GM12875 (cell line): ENCODE measurements around the gene BABAM2.

Source experiments
- H3K4me3 ChIP-seq: one replicate; pipeline ENCODE4 v1.5.1; 2011; ENCODE audit warnings: low read depth, low read length, control low read depth
- TF ChIP-seq, protein P1 (sequence below): IDR thresholded peaks from 2 replicates; pipeline ENCODE4 v1.5.1; 2011; ENCODE audit warnings: low read depth, mild to moderate bottlenecking, control low read depth, inconsistent platforms, low read length, moderate library complexity, borderline replicate concordance; ENCODE audit not compliant: insufficient read depth

BABAM2 gene

GRCh38 chr2:28240937-28241336, 350.4 kb downstream of the BABAM2 start:
- H3K4me3 ChIP-seq: no peak overlapping the region
- TF ChIP-seq, protein P1, sequence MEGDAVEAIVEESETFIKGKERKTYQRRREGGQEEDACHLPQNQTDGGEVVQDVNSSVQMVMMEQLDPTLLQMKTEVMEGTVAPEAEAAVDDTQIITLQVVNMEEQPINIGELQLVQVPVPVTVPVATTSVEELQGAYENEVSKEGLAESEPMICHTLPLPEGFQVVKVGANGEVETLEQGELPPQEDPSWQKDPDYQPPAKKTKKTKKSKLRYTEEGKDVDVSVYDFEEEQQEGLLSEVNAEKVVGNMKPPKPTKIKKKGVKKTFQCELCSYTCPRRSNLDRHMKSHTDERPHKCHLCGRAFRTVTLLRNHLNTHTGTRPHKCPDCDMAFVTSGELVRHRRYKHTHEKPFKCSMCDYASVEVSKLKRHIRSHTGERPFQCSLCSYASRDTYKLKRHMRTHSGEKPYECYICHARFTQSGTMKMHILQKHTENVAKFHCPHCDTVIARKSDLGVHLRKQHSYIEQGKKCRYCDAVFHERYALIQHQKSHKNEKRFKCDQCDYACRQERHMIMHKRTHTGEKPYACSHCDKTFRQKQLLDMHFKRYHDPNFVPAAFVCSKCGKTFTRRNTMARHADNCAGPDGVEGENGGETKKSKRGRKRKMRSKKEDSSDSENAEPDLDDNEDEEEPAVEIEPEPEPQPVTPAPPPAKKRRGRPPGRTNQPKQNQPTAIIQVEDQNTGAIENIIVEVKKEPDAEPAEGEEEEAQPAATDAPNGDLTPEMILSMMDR: no peak

- no peak overlapping the region for H3K4me3 ChIP-seq
- TF ChIP-seq, protein P1: no peak
These were observed 356.8 kb downstream of the BABAM2 start for GRCh38 chr2:28247290-28247689.

DNA sequence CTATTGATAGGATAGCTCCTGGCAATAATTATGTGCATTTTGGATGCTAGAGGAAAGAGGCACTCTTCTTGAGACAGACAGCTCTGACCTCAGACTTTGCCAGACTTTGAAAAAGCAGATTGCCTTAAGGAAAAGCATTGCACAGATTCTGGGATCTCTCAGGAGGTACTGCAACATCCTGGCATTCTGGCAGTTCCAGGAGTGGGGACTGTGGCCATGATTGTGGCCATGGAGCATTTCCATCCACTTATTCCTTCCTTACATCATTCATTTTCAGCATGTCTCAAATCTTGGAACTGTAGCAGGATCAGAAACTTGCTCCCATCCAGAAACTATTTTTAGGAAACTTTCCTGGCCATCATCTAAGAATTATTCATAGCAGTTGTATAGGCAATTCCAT, 357.2 kb downstream of the BABAM2 start:
- no peak overlapping the region for H3K4me3 ChIP-seq

DNA sequence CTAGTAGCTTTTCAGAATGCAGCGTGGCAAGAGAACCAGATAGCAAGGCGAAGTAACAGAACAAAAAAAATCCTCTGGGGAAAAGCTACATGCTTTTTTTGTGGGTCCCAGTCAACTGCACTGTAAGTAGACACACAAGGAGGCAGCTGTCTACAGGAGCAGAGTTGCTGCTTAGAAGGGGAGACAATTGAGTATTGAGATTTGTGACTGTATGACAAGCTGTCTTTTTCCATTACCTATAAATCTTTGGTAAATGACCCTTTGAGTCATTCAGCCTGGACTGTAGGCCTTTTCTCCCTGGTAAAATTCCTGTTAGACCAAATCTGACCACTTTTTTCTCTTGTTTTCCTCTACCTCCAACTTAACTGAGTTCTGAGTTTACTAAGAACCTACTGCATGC, 358.0 kb downstream of the BABAM2 start:
- H3K4me3 ChIP-seq: no peak overlapping the region
- TF ChIP-seq, protein P1: no peak

More for the DNA sequence above, 357.2 kb downstream of the BABAM2 start:
- TF ChIP-seq, protein P1: no peak

GRCh38 chr2:28250006-28250405, 359.5 kb downstream of the BABAM2 start:
- TF ChIP-seq, protein P1: no peak
- no peak overlapping the region for H3K4me3 ChIP-seq

- H3K4me3 ChIP-seq: no peak overlapping the region
- TF ChIP-seq, protein P1: no peak
These were observed 360.8 kb downstream of the BABAM2 start for GRCh38 chr2:28251337-28251736.

DNA sequence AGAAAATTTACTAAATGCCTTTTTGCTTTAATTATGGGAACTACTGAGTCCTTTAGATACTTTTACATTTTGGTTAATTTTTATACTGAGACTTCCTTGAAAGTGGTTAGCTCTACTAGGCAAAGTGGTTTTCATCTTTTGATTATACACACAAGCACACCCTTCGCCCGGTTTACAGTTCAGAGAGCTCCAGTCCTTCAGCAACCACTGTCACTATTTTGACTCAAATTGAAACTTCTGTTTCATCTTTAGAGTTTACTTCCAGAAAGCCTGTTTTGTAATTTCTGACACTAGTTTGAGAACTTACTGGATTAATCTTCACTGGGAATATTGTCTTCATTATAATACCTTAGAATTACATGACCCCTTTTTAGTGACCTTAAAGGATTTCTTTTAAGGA, 361.8 kb downstream of the BABAM2 start:
- no peak overlapping the region for H3K4me3 ChIP-seq
- TF ChIP-seq, protein P1: no peak
